ENCODE data around the gene ZNF837.

- TF ChIP-seq CTCF (IDR thresholded peaks at IDR 0.05) (no peak), ATF3 (CRISPR knock-in tag; conservative IDR thresholded peaks at IDR 0.05) (no peak), NR2C2 (CRISPR knock-in tag; IDR thresholded peaks at IDR 0.05) (no peak), ZNF219 (CRISPR knock-in tag; IDR thresholded peaks at IDR 0.05; ENCODE audit: borderline replicate concordance) (no peak), SMAD3 (CRISPR knock-in tag; IDR thresholded peaks at IDR 0.05; ENCODE audit: borderline replicate concordance) (no peak), AFF4 (CRISPR knock-in tag; IDR thresholded peaks at IDR 0.05; ENCODE audit: borderline replicate concordance) (no peak), FOXJ3 (CRISPR knock-in tag; IDR thresholded peaks at IDR 0.05; ENCODE audit: borderline replicate concordance) (no peak), ZSCAN18 (CRISPR knock-in tag; IDR thresholded peaks at IDR 0.05) (no peak), NFYB (CRISPR knock-in tag; conservative IDR thresholded peaks at IDR 0.05; ENCODE audit: low read depth) (no peak), USF2 (CRISPR knock-in tag; IDR thresholded peaks at IDR 0.05) (no peak)
Observed at GRCh38 chr19:58392945-58393724, 12.3 kb upstream of the ZNF837 start.
